Upper lobe of right lung (tissue), 1 donor: Measurements from ENCODE around the gene KANK2. TPM values are rescaled to one million over a fixed set of nuclear protein-coding genes. Genes with fewer than 3 reads are reported as not detected.
A peak's percentile ranks its signal among the peaks of the same experiment; 100 is the strongest.

Experiments used
- ATAC-seq: fragments of 200-7000 bp; cut with Tn5 transposase; one replicate; pipeline ENCODE4 v1.9.1; 2020; ENCODE audit warnings: mild to moderate bottlenecking, moderate library complexity
- DNase-seq: peaks from one replicate; pipeline ENCODE4 v3.0.0-alpha.2; 2020
- H3K27ac ChIP-seq: fragments of 200-600 bp; one replicate; pipeline ENCODE4 v1.8.0; 2022
- H3K27me3 ChIP-seq: fragments of 200-600 bp; one replicate; pipeline ENCODE4 v1.8.0; 2022; ENCODE audit warnings: mild to moderate bottlenecking
- H3K36me3 ChIP-seq: fragments of 200-600 bp; one replicate; pipeline ENCODE4 v1.8.0; 2022
- H3K4me1 ChIP-seq: fragments of 200-600 bp; one replicate; pipeline ENCODE4 v1.8.0; 2022
- H3K4me3 ChIP-seq: fragments of 200-600 bp; one replicate; pipeline ENCODE4 v1.8.0; 2022; ENCODE audit warnings: mild to moderate bottlenecking
- H3K9me3 ChIP-seq: fragments of 200-600 bp; one replicate; pipeline ENCODE4 v1.8.0; 2022
- CTCF ChIP-seq: fragments of 200-600 bp; IDR thresholded peaks from one replicate; pipeline ENCODE4 v1.8.0; 2022; ENCODE audit warnings: antibody characterized with exemption
- intact Hi-C: fragments of 100-400 bp; cut with DNase I; formaldehyde crosslinking; loops from one replicate; pipeline ENCODE4 v1.11.0; 2022
- long read RNA-seq: library from polyadenylated mRNA; unstranded; transcript quantifications from one replicate; pipeline ENCODE4 v2.0.0, GENCODE V29; 2021
- total RNA-seq: library from RNA; stranded (reverse); fragmentation: NEBNext Ultra II Directional; extraction: Animal tissue kit (Norgen Biotek cat#: 25700); gene quantifications from one replicate; pipeline ENCODE4 v1.2.1, GENCODE V29; 2021
- donor health status: DM: no; HTN: yes; CAD: no; lungs with severe emphysema.

KANK2 gene
- 268 TPM for total RNA-seq
- long read RNA-seq, full-length matches to known transcripts: 34 of 304 reads
- long read RNA-seq, partial matches to known transcripts: 117 of 304 reads
- long read RNA-seq, other reads (novel, unspliced or antisense): 153 of 304 reads

- Histone ChIP-seq H3K9me3 (no peaks in the 10 kb centered on the region), H3K36me3 (peaks cover 21% of the 10 kb centered on the region), H3K27me3 (no peaks in the 10 kb centered on the region), H3K27ac (peak within 1 kb of the TSS; percentile 66), H3K4me1 (peaks cover 35% of the 10 kb centered on the region), H3K4me3 (peak within 1 kb of the TSS; percentile 63)
- ATAC-seq (peak; percentile 94), DNase-seq (peak; percentile 94)
- TF ChIP-seq CTCF: no peak
- intact Hi-C loops: no loop called here
These were observed at the start of gene KANK2 for GRCh38 chr19:11197291-11198174. TSS of gene KANK2 (minus strand) at chr19:11197545. CDS start at chr19:11194511, 3,034 bp downstream.

GRCh38 chr19:11246941-11247340, 49.6 kb upstream of the KANK2 start:
- DNase-seq: no peak
- Histone ChIP-seq H3K36me3 (peaks cover 59% of the 10 kb centered on the region), H3K4me3 (no peak overlapping the region), H3K9me3 (no peaks in the 10 kb centered on the region), H3K4me1 (peaks cover 21% of the 10 kb centered on the region), H3K27ac (peak overlapping the region; percentile 73), H3K27me3 (no peaks in the 10 kb centered on the region)
- no peak for ATAC-seq
- intact Hi-C loops: no loop called here
- no peak for TF ChIP-seq CTCF

GRCh38 chr19:11244846-11245589, 47.7 kb upstream of the KANK2 start:
- H3K36me3 ChIP-seq: peaks cover 58% of the 10 kb centered on the region
- no peak overlapping the region for H3K27ac ChIP-seq

GRCh38 chr19:11243798-11244169, 46.4 kb upstream of the KANK2 start:
- Histone ChIP-seq H3K27me3 (no peaks in the 10 kb centered on the region), H3K4me1 (peaks cover 19% of the 10 kb centered on the region), H3K4me3 (no peak overlapping the region), H3K36me3 (peaks cover 60% of the 10 kb centered on the region), H3K27ac (peak overlapping the region; percentile 39), H3K9me3 (no peaks in the 10 kb centered on the region)
- ATAC-seq: no peak
- intact Hi-C loops: no loop called here
- DNase-seq: no peak
- TF ChIP-seq CTCF: no peak

More at GRCh38 chr19:11244846-11245589, 47.7 kb upstream of the KANK2 start:
- Histone ChIP-seq H3K4me3 (no peak overlapping the region), H3K9me3 (no peaks in the 10 kb centered on the region), H3K27me3 (no peaks in the 10 kb centered on the region), H3K4me1 (peaks cover 19% of the 10 kb centered on the region)
- ATAC-seq: no peak
- TF ChIP-seq CTCF: no peak
- intact Hi-C loops: no loop called here
- DNase-seq: no peak

- H3K27ac ChIP-seq: peak overlapping the region; percentile 68
- H3K27me3 ChIP-seq: no peaks in the 10 kb centered on the region
- no peaks in the 10 kb centered on the region for H3K9me3 ChIP-seq
- DNase-seq (peak; percentile 96), ATAC-seq (peak; percentile 97)
- H3K36me3 ChIP-seq: peaks cover 57% of the 10 kb centered on the region
- TF ChIP-seq CTCF: peak; percentile 87
- peaks cover 17% of the 10 kb centered on the region for H3K4me1 ChIP-seq
- intact Hi-C loops: no loop called here
- no peak overlapping the region for H3K4me3 ChIP-seq
These were observed 45.8 kb upstream of the KANK2 start for GRCh38 chr19:11242864-11243797.
